Gastroesophageal sphincter (tissue), 3 donors: ENCODE data around the gene TMEM209.

Experiments used
- CTCF ChIP-seq, 4 experiments: fragments of 200-600 bp in 2 of 4; fragments of 450-650 bp in 2 of 4; sonication (generic) in 1 of 4; IDR thresholded peaks; one replicate each; pipeline ENCODE4 v1.5.1; 2017 to 2019; ENCODE audit warnings: antibody characterized with exemption in 4 of 4, mild to moderate bottlenecking in 2 of 4, moderate library complexity in 2 of 4
- EP300 ChIP-seq: sonication (generic); formaldehyde crosslinking; IDR thresholded peaks from one replicate; pipeline ENCODE4 v1.6.1; 2017; ENCODE audit warnings: antibody characterized with exemption, mild to moderate bottlenecking
- POLR2A ChIP-seq, 2 donors: fragments of 450-650 bp; IDR thresholded peaks; one replicate each; pipeline ENCODE4 v1.6.1; 2017; ENCODE audit warnings: antibody characterized with exemption in 2 of 2, mild to moderate bottlenecking in 2 of 2, moderate library complexity in 1 of 2

GRCh38 chr7:130146693-130147405, 58.4 kb downstream of the TMEM209 start:
- TF ChIP-seq POLR2A (IDR thresholded peaks at IDR 0.05) (no peak), CTCF (IDR thresholded peaks at IDR 0.05) (no peak), EP300 (no peak)
